GM12892 (cell line): Measurements from ENCODE around the gene IL1RAPL2.

Experiments
- POLR2A ChIP-seq: IDR thresholded peaks from 2 replicates; pipeline ENCODE4 v1.6.1; 2011; ENCODE audit warnings: low read depth, low read length, control low read depth
- POLR2AphosphoS5 ChIP-seq: IDR thresholded peaks from 2 replicates; pipeline ENCODE4 v1.6.1; 2011; ENCODE audit warnings: low read depth, low read length, control low read depth
- TAF1 ChIP-seq: IDR thresholded peaks from 2 replicates; pipeline ENCODE4 v1.6.1; 2011; ENCODE audit warnings: low read depth, mild to moderate bottlenecking, control low read depth, low read length, borderline replicate concordance

DNA sequence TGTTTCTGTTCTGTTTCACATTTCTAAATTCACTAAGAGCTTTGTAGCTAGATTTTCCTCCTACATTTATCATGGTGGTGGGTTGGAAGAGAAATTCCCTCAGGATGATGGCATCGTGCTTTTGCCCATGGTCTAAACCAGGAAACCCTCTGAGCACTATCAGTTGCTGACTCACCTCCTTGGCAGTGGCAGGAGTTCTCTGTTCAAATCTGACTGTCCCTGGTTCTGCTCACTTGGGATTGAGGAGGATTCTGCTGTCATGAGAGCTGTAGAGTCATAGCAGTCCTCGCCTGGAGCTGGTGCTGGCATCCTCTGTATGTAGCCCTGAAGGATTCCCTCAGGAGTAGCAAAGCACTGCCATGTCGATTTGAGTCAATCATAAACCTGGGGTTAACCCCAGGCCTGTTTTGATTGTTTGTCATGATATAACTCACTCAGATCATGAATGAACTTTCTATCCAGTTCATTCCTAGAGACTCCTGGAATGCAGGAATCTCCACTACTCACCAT is 645.1 kb downstream of the IL1RAPL2 start:
- TF ChIP-seq POLR2AphosphoS5 (no peak), POLR2A (no peak), TAF1 (no peak)
